ENCODE measurements around the gene ZNF304.

- no peak for TF ChIP-seq CTCF (IDR thresholded peaks at IDR 0.05)
- TF ChIP-seq POLR2AphosphoS5 (IDR thresholded peaks at IDR 0.05) = no peak
- TF ChIP-seq POLR2A (IDR thresholded peaks at IDR 0.05) = no peak
These were observed 16.9 kb upstream of the ZNF304 start for GRCh38 chr19:57334191-57334590.

All from transverse colon (tissue), 4 donors.